Omental fat pad (tissue), 4 donors: Measurements from ENCODE around the gene ARHGAP10. TPM values are rescaled to one million over a fixed set of nuclear protein-coding genes. Genes with fewer than 3 reads are reported as not detected.

Experiments used
- ATAC-seq: fragments of 150-250 bp; one replicate; pipeline ENCODE4 v1.9.1; 2016; ENCODE audit warnings: mild to moderate bottlenecking, moderate library complexity; ENCODE audit not compliant: low FRiP score
- DNase-seq: peaks from one replicate; pipeline ENCODE4 v3.0.0-alpha.2; 2019; ENCODE audit warnings: low spot score
- total RNA-seq, 4 donors: library from RNA; depleted of rRNA; stranded (reverse); fragments of >200 nt; gene quantifications; one replicate each; pipeline ENCODE4 v1.1.0, GENCODE V29; 2016
- TF ChIP-seq, protein P1 (sequence below), 3 donors: fragments of 450-650 bp; IDR thresholded peaks; one replicate each; pipeline ENCODE4 v1.5.1; 2016 to 2017; ENCODE audit warnings: antibody characterized with exemption in 3 of 3, mild to moderate bottlenecking in 3 of 3, moderate library complexity in 2 of 3

Gene ARHGAP10
- total RNA-seq, 4 donors from 2014 or later = 48.7 to 96.2 (median 57.0) TPM

DNA sequence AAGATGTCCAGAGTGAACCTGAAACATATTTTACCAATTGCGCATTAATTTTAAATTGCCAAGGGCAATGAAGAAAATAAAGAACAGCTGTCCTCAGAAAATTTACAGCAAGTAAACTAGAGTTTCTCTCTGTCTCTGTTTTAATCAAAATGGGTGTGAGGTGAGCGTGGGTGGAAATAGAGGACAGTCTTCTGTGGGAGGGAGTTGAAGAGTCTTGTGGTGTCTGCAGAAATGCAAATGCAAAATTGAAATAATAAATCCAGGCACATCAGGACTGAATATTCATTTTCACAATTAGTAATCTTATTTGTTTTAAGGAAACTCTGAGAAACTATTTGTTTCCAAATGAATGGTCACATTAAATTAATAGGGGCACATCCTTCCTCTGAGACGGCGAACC, 192.0 kb downstream of the ARHGAP10 start:
- DNase-seq (no peak), ATAC-seq (no peak)
- TF ChIP-seq, protein P1, sequence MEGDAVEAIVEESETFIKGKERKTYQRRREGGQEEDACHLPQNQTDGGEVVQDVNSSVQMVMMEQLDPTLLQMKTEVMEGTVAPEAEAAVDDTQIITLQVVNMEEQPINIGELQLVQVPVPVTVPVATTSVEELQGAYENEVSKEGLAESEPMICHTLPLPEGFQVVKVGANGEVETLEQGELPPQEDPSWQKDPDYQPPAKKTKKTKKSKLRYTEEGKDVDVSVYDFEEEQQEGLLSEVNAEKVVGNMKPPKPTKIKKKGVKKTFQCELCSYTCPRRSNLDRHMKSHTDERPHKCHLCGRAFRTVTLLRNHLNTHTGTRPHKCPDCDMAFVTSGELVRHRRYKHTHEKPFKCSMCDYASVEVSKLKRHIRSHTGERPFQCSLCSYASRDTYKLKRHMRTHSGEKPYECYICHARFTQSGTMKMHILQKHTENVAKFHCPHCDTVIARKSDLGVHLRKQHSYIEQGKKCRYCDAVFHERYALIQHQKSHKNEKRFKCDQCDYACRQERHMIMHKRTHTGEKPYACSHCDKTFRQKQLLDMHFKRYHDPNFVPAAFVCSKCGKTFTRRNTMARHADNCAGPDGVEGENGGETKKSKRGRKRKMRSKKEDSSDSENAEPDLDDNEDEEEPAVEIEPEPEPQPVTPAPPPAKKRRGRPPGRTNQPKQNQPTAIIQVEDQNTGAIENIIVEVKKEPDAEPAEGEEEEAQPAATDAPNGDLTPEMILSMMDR (IDR thresholded peaks at IDR 0.05) = no peak

DNA sequence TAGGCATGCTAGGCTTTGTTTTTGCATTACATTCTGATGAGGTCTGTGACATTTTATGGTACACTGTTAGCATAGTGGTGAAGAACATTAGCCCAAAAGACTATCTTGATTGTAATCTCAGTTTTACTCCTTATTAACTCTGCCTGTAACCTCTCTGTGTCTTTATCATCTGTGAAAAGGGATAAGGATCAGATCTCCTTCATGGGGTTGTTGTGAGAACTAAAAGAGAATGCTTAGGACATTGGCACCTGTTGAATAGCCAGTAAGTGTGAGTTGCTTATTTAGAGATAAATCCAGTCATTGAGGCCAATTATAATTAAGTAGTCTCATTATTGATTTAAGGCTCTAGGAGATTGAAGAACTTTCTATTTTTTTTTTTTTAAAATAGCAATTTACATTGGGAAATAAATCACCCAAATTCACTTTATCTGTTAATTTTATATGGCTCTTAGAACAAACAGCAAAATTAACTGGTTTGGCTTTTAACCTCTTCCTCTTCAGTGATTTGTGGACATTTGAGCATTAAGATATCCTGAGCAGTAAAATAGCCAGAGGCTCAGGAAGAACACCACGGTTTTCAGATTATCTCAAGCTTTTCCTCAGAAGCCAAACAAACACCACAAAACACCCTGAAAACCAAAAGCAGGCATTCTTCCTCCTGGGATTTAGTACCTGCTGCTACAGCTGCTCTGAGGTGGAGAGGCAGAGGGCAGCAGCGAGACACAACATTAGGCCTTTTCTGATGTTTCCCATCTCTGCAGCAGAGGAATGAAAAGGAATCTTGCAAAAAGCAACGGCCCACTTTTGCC, 192.9 kb downstream of the ARHGAP10 start:
- TF ChIP-seq, protein P1 (IDR thresholded peaks at IDR 0.05) = no peak
- no peak for DNase-seq
- no peak for ATAC-seq

DNA sequence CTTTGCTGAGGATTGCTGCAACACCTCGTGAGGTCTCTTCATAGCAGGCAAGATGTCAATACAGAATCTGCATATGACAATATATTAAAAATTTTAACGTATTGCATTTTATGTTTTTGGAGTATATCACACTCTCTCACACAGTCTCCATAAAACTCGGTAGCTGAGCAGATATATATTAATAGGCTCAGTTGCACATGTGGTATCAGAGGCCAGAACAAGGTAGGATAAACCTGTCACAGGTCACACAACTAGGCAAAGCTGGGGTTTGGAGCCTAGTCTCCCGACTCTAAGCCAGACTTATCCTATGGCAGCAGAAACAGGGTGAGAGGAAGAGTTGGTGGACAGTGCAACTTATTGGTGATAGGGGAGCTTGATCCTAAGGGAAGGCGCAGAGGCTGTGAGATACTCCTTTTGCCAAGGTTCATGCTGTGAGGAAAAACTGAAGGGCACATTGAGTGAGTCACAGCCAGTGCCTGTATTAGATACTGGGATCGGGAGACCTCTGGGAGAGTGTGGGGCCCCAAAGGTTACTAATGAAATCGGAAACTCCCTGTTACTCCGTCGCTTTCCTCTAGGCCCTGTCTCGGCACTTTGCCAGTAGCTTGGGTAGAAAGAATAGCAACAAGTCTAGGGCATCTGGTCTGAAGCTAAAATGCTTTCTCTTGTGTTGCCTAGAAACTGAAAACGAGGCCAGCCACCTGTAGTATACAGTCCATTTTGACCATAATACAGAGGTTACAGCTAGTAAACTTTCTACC, 195.7 kb downstream of the ARHGAP10 start:
- TF ChIP-seq, protein P1 (IDR thresholded peaks at IDR 0.05) = no peak
- DNase-seq (no peak), ATAC-seq (no peak)

DNA sequence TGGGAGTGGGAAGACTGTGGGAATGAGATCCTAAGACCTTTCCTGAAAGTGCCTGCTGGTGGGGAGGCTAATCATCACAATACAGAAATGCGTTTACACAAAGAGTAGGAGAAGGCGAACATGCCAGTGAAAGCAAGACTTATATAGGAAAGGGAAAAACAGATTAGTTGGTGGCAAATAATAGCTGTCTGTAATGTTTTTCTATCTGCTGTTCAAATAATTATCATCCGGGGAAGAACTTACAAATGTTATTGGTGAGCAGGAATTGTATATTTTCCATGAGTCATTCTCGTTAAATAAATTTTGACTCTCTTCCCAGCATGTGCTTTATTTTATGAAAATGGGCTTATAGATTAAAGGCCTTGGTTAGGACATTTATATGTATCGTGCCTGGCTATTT, 196.5 kb downstream of the ARHGAP10 start:
- TF ChIP-seq, protein P1 (IDR thresholded peaks at IDR 0.05) = no peak
- ATAC-seq (no peak), DNase-seq (no peak)

DNA sequence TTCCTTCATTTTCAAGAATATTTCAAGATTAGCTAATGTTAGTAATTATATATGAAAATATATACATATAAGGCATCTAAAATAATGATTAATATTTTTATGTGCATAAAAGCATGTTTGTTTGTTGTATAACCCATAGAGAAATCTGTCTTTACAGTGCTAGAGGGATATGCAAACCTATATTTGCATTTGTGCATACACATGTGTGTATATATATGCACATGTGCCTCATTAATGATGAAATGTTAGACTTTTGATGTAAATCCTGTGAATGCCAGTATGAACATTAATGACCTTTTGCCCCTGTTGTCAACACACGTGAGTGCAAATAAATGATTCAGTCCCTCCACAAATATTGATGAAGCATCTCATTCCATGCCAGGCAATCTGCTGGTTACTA, 197.9 kb downstream of the ARHGAP10 start:
- TF ChIP-seq, protein P1 (IDR thresholded peaks at IDR 0.05) = no peak
- DNase-seq (no peak), ATAC-seq (no peak)

DNA sequence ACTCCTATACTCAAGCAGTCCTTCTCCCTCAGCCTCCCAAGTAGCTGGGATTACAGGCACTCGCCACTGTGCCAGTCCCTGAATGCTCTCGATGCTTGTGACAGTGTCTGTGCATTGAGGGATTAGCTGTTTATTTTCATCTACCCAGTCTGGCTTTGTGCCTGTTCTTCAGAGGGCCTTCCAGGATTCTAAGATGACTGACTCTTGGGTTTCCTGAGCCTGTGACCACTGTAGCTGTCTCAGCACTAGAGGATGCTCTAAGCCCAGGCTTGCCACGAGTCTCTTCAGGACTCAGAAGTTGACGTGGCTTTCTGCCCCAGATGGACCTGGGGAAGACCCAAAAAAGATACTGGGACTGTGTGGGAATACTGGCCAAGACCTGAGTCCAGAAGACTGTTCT, 201.4 kb downstream of the ARHGAP10 start:
- TF ChIP-seq, protein P1 (IDR thresholded peaks at IDR 0.05) = no peak
- no peak for ATAC-seq
- DNase-seq = no peak
